ELF-1 (cell line): ENCODE measurements around the gene SUPT20H.
"Not testable (repeated sequence)": the region's sequence is repeated elsewhere in the genome, so short reads cannot be mapped to it uniquely, and the experiment has no call there.

ENCODE experiments used
- DNase-seq: peaks from one replicate; pipeline ENCODE4 v3.0.0-alpha.2; 2016; ENCODE audit warnings: low read depth, low spot score

SUPT20H gene

DNA sequence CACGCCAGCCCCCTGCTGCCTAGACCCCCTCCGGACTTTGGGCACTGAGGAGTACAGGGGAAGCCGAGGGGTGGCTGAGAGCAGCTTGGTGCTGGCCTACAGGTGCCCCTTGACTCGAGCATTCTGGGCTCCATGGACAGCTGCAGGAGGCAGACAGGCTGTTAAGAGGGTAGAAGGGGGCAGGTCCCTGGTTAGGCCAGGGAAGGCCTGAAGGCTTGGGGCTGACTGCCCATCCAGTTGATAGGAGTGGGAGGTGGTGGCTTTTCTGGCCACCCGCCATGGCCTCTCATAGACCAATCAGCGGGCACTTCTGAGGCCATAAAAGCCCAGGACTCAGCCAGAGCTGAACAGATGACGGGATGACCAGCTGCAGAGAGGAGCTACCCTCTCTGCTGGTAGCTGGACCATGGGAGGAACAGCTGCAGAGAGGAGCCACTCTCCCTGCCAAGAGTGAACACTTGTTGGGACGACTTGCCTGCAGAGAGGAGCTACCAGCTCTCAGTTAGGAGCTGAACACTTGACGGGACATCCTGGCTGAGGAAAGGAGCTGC lies 10.7 kb upstream of the SUPT20H start:
- DNase-seq, result no peak

DNA sequence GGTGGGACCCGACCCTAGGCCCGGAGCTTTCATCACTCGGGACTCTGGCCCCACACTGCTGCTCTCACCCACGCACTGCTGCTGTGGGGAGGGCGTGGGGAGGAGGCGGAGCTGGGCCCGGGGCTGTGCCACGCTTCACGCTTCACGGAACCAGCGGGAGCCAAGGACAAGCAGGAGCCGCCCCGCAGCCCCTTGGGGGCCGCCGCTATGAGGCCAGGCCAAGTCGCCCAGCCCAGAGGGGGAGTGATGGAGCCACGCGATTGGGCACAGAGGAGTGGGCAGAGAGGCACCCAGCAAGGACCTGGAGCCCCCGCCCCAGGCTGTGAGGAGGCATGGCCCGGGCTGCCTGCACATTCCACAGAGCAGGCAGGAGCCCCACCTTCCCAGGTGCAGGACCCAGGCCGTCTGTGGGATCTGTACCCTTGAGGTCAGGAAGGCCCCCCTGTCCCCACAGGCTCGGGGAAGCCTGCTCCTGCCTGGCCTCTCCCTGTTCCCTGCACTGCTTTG lies 10.2 kb upstream of the SUPT20H start:
- no peak for DNase-seq

DNA sequence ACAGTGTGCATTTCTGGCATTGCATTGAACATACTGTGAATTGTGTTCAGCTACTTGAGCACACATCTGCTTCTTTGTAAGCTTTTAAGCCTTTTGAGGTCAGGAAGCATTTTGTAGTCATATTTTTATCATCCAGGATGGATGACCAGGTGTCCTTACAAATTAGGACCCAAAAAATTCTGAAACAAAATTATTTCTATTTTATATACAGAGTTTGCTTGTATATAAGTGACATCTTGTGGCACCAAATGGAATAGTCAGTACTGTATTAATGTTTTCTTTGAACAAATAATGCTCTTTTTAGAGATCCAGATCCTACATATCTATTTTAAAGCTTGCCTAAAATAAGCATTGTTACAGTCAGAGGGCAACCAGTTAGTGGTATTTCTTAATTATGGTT lies 9.5 kb upstream of the SUPT20H start:
- DNase-seq, result no peak

DNA sequence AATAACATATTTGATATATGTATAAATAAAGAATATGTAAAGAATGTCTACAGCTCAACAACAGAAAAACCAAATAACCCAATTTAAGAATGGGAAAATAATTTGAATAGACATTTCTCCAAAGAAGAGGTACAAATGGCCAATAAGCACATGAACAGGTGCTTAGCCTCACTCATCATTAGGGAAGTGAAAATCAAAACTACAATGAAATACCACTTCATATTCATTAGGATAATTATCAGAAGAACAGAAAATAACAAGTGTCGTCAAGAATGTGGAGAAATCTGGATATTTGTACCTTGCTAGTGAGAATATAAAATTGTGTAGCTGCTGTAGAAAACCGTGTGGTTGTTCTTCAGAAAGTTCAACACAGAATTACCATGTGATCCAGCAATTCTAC lies 8.4 kb upstream of the SUPT20H start:
- DNase-seq, result no peak

DNA sequence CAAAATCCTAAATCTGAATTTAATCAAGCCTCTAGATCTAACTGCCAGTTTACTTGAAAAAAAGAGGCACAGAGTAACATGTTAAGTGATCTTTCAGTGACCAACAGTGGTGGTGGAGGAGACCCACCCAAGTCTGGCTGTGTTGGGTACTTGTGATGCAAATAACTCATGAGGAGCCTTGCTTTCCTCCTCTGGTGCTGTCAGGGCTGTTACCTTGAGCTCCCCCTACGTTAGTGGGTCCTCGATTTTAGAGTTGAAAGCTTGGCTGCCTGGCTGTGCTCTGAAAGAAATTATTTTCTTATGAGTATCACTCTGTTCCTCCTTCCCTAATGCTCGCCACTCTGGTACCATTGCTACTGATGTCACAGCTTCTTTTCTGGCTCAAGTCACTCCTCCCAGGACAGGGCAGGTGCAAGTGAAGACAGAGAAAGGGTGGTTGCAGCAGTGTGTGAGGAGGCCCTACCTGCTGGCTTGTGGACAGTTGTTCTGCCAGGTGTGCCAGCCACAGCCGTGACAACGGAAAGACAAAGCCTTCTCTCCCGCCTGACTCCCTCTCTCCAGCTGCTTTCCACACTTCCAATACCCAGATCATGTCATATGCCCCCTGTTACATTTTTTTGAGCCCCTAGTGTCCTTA lies 6.5 kb upstream of the SUPT20H start:
- peak; percentile 15 for DNase-seq

DNA sequence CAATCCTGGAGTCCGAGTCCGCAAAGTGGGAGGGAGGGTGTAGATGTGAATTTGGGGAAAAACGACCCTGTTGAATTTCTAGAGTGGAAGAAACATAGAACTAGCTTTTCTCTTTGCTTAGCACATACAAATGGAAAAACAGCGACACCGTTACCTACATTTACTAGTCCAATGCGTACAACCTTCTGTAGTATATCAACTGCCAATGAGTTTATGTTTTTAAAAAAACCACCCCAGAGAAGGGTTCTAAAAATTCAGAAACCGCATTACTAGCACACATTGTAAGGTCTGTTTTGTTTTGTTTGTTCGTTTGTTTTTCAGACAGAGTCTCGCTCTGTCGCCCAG lies 332 bp upstream of the SUPT20H start:
- DNase-seq, result no peak

DNA sequence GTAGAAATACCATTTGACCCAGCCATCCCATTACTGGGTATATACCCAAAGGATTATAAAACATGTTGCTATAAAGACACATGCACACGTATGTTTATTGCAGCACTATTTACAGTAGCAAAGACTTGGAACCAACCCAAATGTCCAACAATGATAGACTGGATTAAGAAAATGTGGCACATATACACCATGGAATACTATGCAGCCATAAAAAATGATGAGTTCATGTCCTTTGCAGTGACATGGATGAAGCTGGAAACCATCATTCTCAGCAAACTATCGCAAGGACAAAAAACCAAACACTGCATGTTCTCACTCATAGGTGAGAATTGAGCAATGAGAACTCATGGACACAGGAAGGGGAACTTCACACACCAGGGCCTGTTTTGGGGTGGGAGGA lies 3.3 kb downstream of the SUPT20H start:
- DNase-seq, result not testable (repeated sequence)

- not testable (repeated sequence) for DNase-seq
Observed at GRCh38 chr13:37053111-37053510, 6.4 kb downstream of the SUPT20H start.

DNA sequence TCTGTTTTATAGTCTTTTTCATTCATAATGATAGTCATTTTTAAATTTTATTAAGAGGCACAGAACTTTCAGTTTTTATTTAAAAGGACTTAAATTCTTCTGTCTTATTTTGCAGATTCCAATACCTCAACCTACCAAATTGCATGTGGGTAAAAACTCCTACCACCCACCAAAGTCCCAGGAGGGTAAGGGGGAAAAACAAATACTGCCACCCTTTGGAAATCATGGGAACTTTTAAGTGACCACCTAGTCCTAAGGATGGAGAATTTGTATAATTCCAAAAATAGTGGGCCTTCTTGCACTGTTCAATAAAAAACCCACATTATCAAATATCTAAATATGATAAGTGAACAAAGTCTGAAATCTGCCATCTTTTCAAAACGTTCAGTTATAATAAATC lies 9.7 kb downstream of the SUPT20H start:
- no peak for DNase-seq

DNA sequence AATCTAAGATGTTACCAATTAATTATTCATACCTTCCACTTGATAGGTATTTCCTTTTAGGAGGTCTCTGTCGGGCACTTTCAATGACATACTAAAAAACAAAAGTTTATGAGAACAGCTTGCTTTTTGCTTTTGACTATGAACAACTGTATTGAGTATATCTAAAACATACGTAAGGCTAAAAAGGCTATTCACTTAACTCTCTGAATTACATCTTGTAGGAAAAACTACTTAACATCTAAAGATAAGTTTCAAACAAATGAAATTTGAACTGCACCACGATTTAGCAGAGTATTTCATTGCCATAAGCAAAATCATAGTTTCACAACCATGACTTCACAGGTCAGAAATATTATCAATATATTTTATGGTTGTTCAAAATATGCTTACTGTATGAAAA lies 11.6 kb downstream of the SUPT20H start:
- no peak for DNase-seq

- DNase-seq, result no peak
Observed at GRCh38 chr13:37047032-37047431, 12.5 kb downstream of the SUPT20H start.

- DNase-seq, result no peak
Observed at GRCh38 chr13:37046062-37046461, 13.4 kb downstream of the SUPT20H start.

- DNase-seq, result no peak
Observed at GRCh38 chr13:37040789-37041188, 18.7 kb downstream of the SUPT20H start.

DNA sequence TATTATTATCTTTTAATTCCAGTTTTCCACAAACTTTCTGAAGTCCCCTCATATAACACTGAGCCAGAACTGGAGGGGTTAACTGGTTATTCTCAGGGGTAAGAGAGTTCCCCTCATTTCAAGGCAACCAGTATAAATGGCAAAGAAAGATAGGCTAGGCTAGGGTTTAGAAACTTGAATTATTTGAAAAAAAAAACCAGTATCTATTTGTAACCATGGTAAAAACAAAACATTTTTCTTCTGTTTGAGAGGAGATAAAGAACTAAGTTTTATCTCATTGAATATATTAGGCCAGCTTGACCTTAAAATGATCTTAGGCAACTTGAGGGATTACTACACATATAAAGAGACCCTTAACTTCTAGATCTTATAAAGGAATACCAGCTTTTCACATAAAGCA lies 19.6 kb downstream of the SUPT20H start:
- no peak for DNase-seq

- DNase-seq, result no peak
Observed at GRCh38 chr13:37037241-37037640, 22.2 kb downstream of the SUPT20H start.

GRCh38 chr13:37029617-37030016 lies 29.9 kb downstream of the SUPT20H start:
- DNase-seq, result no peak

GRCh38 chr13:37027639-37028038 lies 31.8 kb downstream of the SUPT20H start:
- no peak for DNase-seq

- no peak for DNase-seq
Observed at GRCh38 chr13:37026771-37027170, 32.7 kb downstream of the SUPT20H start.

GRCh38 chr13:37023871-37024270 lies 35.6 kb downstream of the SUPT20H start:
- no peak for DNase-seq

DNA sequence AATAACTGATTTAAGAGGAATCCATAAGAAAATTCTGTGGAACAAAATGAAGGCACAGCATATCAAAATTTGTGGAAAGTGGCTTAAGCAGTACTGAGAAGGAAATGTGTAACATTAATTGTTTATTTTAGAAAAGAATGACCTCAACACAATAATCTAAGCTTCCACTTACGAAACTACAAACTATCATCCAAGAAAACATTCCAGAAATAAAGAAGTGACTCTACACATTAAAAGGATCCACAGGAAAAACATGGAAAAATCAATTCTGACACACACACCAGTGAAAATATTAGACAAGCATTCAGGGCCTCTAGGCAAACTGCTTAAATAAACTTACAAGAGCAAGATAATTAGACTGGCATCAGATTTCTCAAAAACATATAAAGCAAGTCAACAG lies 44.9 kb downstream of the SUPT20H start:
- no peak for DNase-seq

GRCh38 chr13:37011788-37012187 lies 47.7 kb downstream of the SUPT20H start:
- DNase-seq, result no peak

DNA sequence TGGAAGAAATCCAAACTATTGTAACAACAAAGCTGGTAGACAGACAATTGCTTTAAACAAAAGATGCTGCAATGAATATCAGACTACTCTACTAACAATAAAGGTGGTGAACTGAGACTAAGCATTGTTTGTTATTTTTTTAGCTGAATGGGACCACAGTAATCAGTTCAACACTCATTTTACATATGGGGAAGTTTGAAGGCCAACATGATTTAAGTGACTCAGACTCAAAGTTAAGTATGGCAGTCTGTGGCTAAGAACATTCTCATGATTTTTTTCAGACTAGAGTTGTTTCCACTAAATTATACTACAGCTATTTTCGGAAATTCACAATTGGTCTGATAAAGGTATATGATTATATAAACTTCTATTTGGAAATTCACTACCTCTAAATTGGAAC lies 48.5 kb downstream of the SUPT20H start:
- DNase-seq, result no peak

GRCh38 chr13:37010424-37010823 lies 49.1 kb downstream of the SUPT20H start:
- DNase-seq, result no peak

GRCh38 chr13:37009692-37010091 lies 49.8 kb downstream of the SUPT20H start:
- DNase-seq, result no peak
